AG09309 (cell line): ENCODE measurements around the gene MALT1.

Experiments used
- DNase-seq: peaks from one replicate; pipeline ENCODE4 v3.0.0-alpha.2; 2010; ENCODE audit warnings: low read depth
- H3K4me3 ChIP-seq: 2 replicates; pipeline ENCODE4 v1.5.1; 2011; ENCODE audit warnings: mild to moderate bottlenecking, low read depth, low read length, moderate library complexity; ENCODE audit not compliant: control insufficient read depth
- CTCF ChIP-seq: IDR thresholded peaks from 2 replicates; pipeline ENCODE4 v1.5.1; 2011; ENCODE audit warnings: mild to moderate bottlenecking, low read depth, low read length, inconsistent platforms; ENCODE audit not compliant: insufficient read depth, control insufficient read depth; ENCODE audit errors: missing control alignments

The MALT1 gene

GRCh38 chr18:58694720-58695468 is 23.6 kb downstream of the MALT1 start:
- no peak for DNase-seq
- H3K4me3 ChIP-seq: no peak overlapping the region
- TF ChIP-seq CTCF: no peak

GRCh38 chr18:58695772-58696171 is 24.5 kb downstream of the MALT1 start:
- no peak for TF ChIP-seq CTCF
- DNase-seq: no peak
- H3K4me3 ChIP-seq: no peak overlapping the region

- TF ChIP-seq CTCF: no peak
- DNase-seq: no peak
- H3K4me3 ChIP-seq: no peak overlapping the region
Observed at GRCh38 chr18:58697146-58697545, 25.9 kb downstream of the MALT1 start.

- no peak for DNase-seq
- no peak overlapping the region for H3K4me3 ChIP-seq
- no peak for TF ChIP-seq CTCF
Observed at GRCh38 chr18:58698701-58699193, 27.5 kb downstream of the MALT1 start.

GRCh38 chr18:58699551-58699950 is 28.3 kb downstream of the MALT1 start:
- no peak for DNase-seq
- TF ChIP-seq CTCF: no peak
- no peak overlapping the region for H3K4me3 ChIP-seq

GRCh38 chr18:58700209-58700608 is 28.9 kb downstream of the MALT1 start:
- DNase-seq: no peak
- TF ChIP-seq CTCF: no peak
- no peak overlapping the region for H3K4me3 ChIP-seq
